HG03025 (cell line): ENCODE data around the gene MRPL4.

Source experiments
- ATAC-seq: cut with Tn5 transposase; IDR thresholded peaks from one replicate; pipeline ENCODE4 v1.9.1; 2021; ENCODE audit warnings: mild to moderate bottlenecking, moderate library complexity; ENCODE audit not compliant: unreplicated experiment, low FRiP score

The MRPL4 gene

GRCh38 chr19:10306327-10306726, 54.3 kb downstream of the MRPL4 start:
- ATAC-seq: no peak

- no peak for ATAC-seq
Observed at GRCh38 chr19:10309423-10309822, 57.4 kb downstream of the MRPL4 start, which contains the start of gene ZGLP1. ZGLP1 (minus strand) TSS chr19:10309815.
